ENCODE data around the gene VARS2.
A peak's percentile ranks its signal among the peaks of the same experiment; 100 is the strongest.

The VARS2 gene

DNA sequence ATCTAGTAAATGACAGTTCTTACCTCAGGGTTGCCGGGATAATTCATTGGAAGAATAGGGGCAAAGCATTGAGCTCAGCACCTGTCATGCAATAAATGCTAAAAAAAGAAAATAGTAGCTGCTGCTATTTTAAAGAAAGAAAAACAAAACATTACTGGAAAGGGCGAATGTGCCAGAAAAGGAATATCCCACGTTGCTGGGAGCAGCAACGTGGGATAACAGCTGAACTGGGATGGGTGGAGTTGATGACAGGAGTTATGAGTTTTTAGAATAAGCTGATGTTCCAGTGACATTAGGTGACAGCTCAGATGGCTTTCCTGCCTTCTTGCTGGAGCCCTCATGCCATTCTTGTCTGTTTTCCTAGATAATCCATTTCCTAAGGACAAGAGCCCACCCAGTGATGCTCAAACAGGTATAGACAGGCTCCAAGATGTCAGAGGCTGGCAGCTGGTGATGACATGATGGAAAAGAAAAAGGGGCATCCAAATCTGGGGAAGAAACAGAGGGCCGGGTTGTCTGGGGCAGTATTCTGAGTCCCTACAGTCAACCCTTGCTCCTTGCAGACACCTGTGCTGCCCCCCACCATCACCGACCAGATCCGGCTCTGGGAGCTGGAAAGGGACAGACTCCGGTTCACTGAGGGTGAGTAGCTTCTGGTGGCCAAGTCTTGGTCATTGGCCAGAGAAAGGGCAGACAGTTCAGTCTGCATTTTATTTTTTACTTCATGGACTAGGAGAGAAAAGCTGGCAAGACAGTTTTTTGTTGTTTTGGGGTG is 1.1 kb upstream of the VARS2 start:
- Histone ChIP-seq H2AFZ (ENCODE audit: low read length) (no peak overlapping the region), H3K4me2 (ENCODE audit: low read depth, low read length, poor library complexity, severe bottlenecking) (no peak overlapping the region), H3K79me2 (ENCODE audit: insufficient read depth, low read length) (peaks cover 33% of the 10 kb centered on the region)

GRCh38 chr6:30913721-30914075 is 340 bp upstream of the VARS2 start:
- no peaks in the 10 kb centered on the region for H3F3A ChIP-seq (ENCODE audit: low read depth)
- H3K79me2 ChIP-seq (ENCODE audit: insufficient read depth, low read length): peaks cover 27% of the 10 kb centered on the region
- no peak for TF ChIP-seq EZH2phosphoT487 (IDR thresholded peaks at IDR 0.05; ENCODE audit: borderline replicate concordance)
- TF ChIP-seq, protein P1, sequence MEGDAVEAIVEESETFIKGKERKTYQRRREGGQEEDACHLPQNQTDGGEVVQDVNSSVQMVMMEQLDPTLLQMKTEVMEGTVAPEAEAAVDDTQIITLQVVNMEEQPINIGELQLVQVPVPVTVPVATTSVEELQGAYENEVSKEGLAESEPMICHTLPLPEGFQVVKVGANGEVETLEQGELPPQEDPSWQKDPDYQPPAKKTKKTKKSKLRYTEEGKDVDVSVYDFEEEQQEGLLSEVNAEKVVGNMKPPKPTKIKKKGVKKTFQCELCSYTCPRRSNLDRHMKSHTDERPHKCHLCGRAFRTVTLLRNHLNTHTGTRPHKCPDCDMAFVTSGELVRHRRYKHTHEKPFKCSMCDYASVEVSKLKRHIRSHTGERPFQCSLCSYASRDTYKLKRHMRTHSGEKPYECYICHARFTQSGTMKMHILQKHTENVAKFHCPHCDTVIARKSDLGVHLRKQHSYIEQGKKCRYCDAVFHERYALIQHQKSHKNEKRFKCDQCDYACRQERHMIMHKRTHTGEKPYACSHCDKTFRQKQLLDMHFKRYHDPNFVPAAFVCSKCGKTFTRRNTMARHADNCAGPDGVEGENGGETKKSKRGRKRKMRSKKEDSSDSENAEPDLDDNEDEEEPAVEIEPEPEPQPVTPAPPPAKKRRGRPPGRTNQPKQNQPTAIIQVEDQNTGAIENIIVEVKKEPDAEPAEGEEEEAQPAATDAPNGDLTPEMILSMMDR (conservative IDR thresholded peaks at IDR 0.05; ENCODE audit: low read length): no peak
- peaks cover 30% of the 10 kb centered on the region for H3K4me1 ChIP-seq (ENCODE audit: insufficient read depth, low read length, poor library complexity, severe bottlenecking)
- H3K27me3 ChIP-seq (ENCODE audit: insufficient read depth, low read length, poor library complexity, severe bottlenecking): no peaks in the 10 kb centered on the region
- no peaks in the 10 kb centered on the region for H3K9me3 ChIP-seq (ENCODE audit: insufficient read depth, low read depth, low read length)
- H4K20me1 ChIP-seq (ENCODE audit: insufficient read depth, low read length, poor library complexity, severe bottlenecking): no peaks in the 10 kb centered on the region
- no peak overlapping the region for H3K9ac ChIP-seq (ENCODE audit: low read depth, low read length, poor library complexity, severe bottlenecking)
- H3K4me3 ChIP-seq (ENCODE audit: low read length, poor library complexity, severe bottlenecking): peak overlapping the region; percentile 88
- H3K4me2 ChIP-seq (ENCODE audit: low read depth, low read length, poor library complexity, severe bottlenecking): peak overlapping the region; percentile 93
- H3K36me3 ChIP-seq (ENCODE audit: insufficient read depth, low read length): no peaks in the 10 kb centered on the region; the same call in 1 of the 2 replicates
- peak overlapping the region; percentile 94; the same call in 1 of the 2 replicates for H2AFZ ChIP-seq (ENCODE audit: low read length)
- H3K9me2 ChIP-seq (replicated peaks; ENCODE audit: low read depth, low read length): no peaks in the 10 kb centered on the region

More for the DNA sequence above, 1.1 kb upstream of the VARS2 start:
- Histone ChIP-seq H3K4me3 (ENCODE audit: low read length, poor library complexity, severe bottlenecking) (no peak overlapping the region), H3K4me1 (ENCODE audit: insufficient read depth, low read length, poor library complexity, severe bottlenecking) (peaks cover 25% of the 10 kb centered on the region), H3K9me2 (replicated peaks; ENCODE audit: low read depth, low read length) (no peaks in the 10 kb centered on the region), H3K9ac (ENCODE audit: low read depth, low read length, poor library complexity, severe bottlenecking) (no peak overlapping the region), H3F3A (ENCODE audit: low read depth) (no peaks in the 10 kb centered on the region), H3K9me3 (ENCODE audit: insufficient read depth, low read depth, low read length) (no peaks in the 10 kb centered on the region), H3K27me3 (ENCODE audit: insufficient read depth, low read length, poor library complexity, severe bottlenecking) (no peaks in the 10 kb centered on the region), H3K36me3 (ENCODE audit: insufficient read depth, low read length) (no peaks in the 10 kb centered on the region; the same call in 1 of the 2 replicates), H4K20me1 (ENCODE audit: insufficient read depth, low read length, poor library complexity, severe bottlenecking) (no peaks in the 10 kb centered on the region)
- no peak for TF ChIP-seq EZH2phosphoT487 (IDR thresholded peaks at IDR 0.05; ENCODE audit: borderline replicate concordance)

GRCh38 chr6:30914854-30915590 is 984 bp downstream of the VARS2 start:
- H3K9me2 ChIP-seq (replicated peaks; ENCODE audit: low read depth, low read length): no peaks in the 10 kb centered on the region
- no peaks in the 10 kb centered on the region for H3K27me3 ChIP-seq (ENCODE audit: insufficient read depth, low read length, poor library complexity, severe bottlenecking)
- no peaks in the 10 kb centered on the region for H3K9me3 ChIP-seq (ENCODE audit: insufficient read depth, low read depth, low read length)
- H3K9ac ChIP-seq (ENCODE audit: low read depth, low read length, poor library complexity, severe bottlenecking): peak overlapping the region; percentile 91
- H2AFZ ChIP-seq (ENCODE audit: low read length): peak overlapping the region; percentile 94
- no peaks in the 10 kb centered on the region for H3F3A ChIP-seq (ENCODE audit: low read depth)
- H4K20me1 ChIP-seq (ENCODE audit: insufficient read depth, low read length, poor library complexity, severe bottlenecking): no peaks in the 10 kb centered on the region
- peaks cover 13% of the 10 kb centered on the region; the same call in 1 of the 2 replicates for H3K79me2 ChIP-seq (ENCODE audit: insufficient read depth, low read length)
- TF ChIP-seq, protein P1 (conservative IDR thresholded peaks at IDR 0.05; ENCODE audit: low read length): no peak
- no peak for TF ChIP-seq EZH2phosphoT487 (IDR thresholded peaks at IDR 0.05; ENCODE audit: borderline replicate concordance)
- peaks cover 28% of the 10 kb centered on the region for H3K4me1 ChIP-seq (ENCODE audit: insufficient read depth, low read length, poor library complexity, severe bottlenecking)
- peak overlapping the region; percentile 88 for H3K4me3 ChIP-seq (ENCODE audit: low read length, poor library complexity, severe bottlenecking)
- no peaks in the 10 kb centered on the region; the same call in 1 of the 2 replicates for H3K36me3 ChIP-seq (ENCODE audit: insufficient read depth, low read length)
- peak overlapping the region; percentile 93 for H3K4me2 ChIP-seq (ENCODE audit: low read depth, low read length, poor library complexity, severe bottlenecking)

Data from Loucy (cell line).